LoVo (cell line): Measurements from ENCODE around the gene FBXO42.

ENCODE experiments used
- DNase-seq: peaks from one replicate; pipeline ENCODE4 v3.0.0-alpha.2; 2016; ENCODE audit warnings: low spot score

Gene FBXO42

DNA sequence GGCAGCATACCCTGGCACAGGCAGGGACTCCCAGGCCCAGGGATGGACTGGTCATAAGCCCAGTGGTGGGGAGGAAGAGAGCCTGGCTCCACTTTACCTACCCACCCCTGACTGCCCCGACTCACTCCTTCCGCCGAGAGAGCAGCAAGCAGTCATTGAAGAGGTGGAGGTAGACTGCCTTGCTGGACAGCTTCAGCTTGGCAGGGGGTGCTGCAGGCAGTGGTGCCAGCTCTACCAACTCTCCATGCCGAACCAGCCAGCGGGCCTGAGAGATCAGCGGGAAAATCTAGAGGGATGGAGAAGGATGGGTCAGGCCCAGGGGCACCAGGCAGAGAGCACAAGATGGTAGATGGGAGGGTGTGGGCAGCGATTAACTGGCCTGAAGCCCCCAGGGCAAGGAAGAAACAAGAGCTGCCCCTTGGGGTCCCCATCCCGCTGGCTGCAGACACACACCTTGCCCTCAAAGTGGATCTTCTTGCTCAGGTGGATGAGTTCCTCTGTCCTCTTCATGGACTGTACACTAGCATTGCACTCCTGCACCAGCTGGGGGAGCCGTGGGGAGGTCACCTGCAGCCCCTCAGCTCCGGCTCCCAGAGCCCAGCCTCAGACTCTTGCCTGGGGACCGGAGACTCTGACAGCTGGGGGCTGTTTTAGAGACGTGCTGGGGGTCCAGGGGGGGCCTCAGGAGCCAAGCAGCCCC lies 147.5 kb downstream of the FBXO42 start:
- DNase-seq = peak; percentile 9

GRCh38 chr1:16204216-16204615 lies 148.1 kb downstream of the FBXO42 start:
- no peak for DNase-seq

GRCh38 chr1:16203550-16203949 lies 148.7 kb downstream of the FBXO42 start:
- DNase-seq = no peak

- no peak for DNase-seq
Measured at GRCh38 chr1:16202281-16203210, 149.7 kb downstream of the FBXO42 start.

- DNase-seq = no peak
Measured at GRCh38 chr1:16199700-16200099, 152.6 kb downstream of the FBXO42 start.

DNA sequence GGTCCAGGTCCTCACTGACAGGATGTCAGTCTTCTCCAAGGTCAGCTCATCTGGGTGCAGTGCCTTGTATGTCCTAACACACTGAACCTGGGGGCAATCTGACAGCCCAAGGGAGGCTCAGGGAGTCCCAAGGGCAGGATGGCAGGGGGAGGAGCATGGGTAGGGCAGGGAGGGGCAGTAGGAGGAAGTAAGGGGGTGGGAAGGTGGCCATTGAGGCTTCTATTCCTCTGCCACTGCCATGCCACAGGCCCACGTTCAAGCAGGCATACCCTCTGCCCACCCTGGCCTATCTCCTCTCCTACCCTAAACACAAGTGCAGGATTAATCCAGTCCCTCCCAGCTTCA lies 153.2 kb downstream of the FBXO42 start:
- no peak for DNase-seq

DNA sequence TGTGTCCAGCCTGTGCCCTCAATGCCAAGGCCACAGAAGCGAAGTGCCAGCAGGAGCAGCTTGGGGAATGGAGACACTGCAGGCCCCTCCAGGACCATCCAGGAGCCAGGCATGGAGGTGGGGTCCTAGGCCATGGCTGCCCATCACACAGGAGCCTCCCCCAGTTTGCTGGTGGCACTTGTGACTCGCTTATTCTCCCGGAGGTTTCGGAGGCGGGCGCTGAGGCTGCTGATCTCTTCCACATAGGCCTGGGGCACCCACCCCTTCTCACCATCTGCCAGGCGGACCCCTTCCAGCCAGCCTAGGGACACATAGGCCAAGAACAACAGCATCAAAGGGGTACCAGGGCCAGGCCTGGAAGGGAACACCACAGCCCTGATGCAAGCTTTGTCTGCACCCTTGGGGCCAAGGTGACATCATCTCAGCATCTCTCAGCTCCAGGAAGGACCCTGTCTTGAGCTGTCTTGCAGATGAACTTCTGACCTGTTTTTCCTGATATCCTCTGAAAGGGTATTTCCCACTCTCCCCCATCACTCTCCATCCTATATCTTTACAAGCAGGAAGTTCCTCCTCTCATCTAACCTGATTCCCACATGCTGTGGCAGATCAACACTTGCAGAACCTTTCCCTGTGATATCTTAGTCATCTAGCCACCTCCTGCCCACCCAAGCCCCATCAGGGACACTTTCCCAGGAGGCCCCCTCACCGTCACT lies 153.7 kb downstream of the FBXO42 start:
- no peak for DNase-seq

DNA sequence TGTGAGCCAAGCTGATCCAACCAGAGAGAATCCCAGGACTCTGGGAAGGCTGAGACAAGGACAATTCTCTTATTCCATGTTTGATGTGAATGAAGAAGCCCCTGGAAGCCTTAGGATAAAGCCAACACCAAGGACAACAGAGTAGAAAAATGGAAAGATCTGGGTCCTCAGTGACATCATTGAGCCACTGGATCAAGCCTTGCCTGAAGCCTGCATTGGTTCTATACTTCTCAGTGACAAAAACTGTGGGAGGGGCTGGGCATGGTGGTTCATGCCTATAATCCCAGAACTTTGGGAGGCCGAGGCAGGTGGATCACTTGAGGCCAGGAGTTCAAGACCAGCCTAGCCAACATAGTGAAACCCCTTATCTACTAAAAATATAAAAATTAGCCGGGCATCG lies 155.4 kb downstream of the FBXO42 start:
- DNase-seq = no peak
